Ishikawa (cell line): ENCODE data around the gene C21orf91.

Experiments used
- CEBPB ChIP-seq: IDR thresholded peaks from 2 replicates; pipeline ENCODE4 v1.6.1; 2012
- CREB1 ChIP-seq: IDR thresholded peaks from 2 replicates; pipeline ENCODE4 v1.6.1; 2012; ENCODE audit warnings: low read depth
- EGR1 ChIP-seq: IDR thresholded peaks from 2 replicates; pipeline ENCODE4 v1.6.1; 2012
- EP300 ChIP-seq: IDR thresholded peaks from 2 replicates; pipeline ENCODE4 v1.6.1; 2012; ENCODE audit warnings: borderline replicate concordance
- FOXM1 ChIP-seq: IDR thresholded peaks from 2 replicates; pipeline ENCODE4 v1.6.1; 2012; ENCODE audit warnings: low read depth, borderline replicate concordance
- NFIC ChIP-seq: IDR thresholded peaks from 2 replicates; pipeline ENCODE4 v1.6.1; 2012
- RAD21 ChIP-seq: IDR thresholded peaks from 2 replicates; pipeline ENCODE4 v1.6.1; 2012; ENCODE audit warnings: low read depth
- TAF1 ChIP-seq: IDR thresholded peaks from 2 replicates; pipeline ENCODE4 v1.6.1; 2012; ENCODE audit warnings: low read depth, mild to moderate bottlenecking
- TCF12 ChIP-seq: IDR thresholded peaks from 2 replicates; pipeline ENCODE4 v1.6.1; 2012; ENCODE audit warnings: low read depth
- TEAD4 ChIP-seq: IDR thresholded peaks from 2 replicates; pipeline ENCODE4 v1.6.1; 2012
- YY1 ChIP-seq: IDR thresholded peaks from 2 replicates; pipeline ENCODE4 v1.6.1; 2012; ENCODE audit warnings: low read depth
- ZBTB7A ChIP-seq: IDR thresholded peaks from 2 replicates; pipeline ENCODE4 v1.6.1; 2012; ENCODE audit warnings: low read depth
- TF ChIP-seq, protein P1 (sequence below): IDR thresholded peaks from 2 replicates; pipeline ENCODE4 v1.6.1; 2012
- TF ChIP-seq, protein P2 (sequence below): IDR thresholded peaks from 2 replicates; pipeline ENCODE4 v1.6.1; 2012; ENCODE audit warnings: low read depth, mild to moderate bottlenecking

DNA sequence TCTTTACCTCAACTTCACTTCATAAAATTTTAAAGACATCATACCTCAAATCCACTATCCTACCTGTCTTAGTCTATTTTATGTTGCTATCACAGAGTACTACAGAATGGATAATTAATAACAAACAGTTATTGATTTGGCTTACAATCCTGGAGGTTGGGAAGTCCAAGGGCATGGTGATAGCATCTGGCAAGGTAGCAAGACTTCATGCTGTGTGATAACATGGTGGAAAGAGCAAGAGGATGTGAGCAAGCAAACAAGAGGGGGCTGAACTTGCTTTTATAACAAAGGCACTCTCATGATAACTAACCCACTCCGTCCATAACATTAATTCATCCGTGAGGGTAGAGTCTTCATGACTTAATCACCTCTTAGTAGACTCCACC, 33.8 kb downstream of the C21orf91 start:
- TF ChIP-seq, protein P1, sequence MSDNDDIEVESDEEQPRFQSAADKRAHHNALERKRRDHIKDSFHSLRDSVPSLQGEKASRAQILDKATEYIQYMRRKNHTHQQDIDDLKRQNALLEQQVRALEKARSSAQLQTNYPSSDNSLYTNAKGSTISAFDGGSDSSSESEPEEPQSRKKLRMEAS, result no peak
- TF ChIP-seq CREB1, result no peak
- no peak for TF ChIP-seq TCF12
- TF ChIP-seq EP300, result no peak
- no peak for TF ChIP-seq TAF1
- TF ChIP-seq ZBTB7A, result no peak
- no peak for TF ChIP-seq CEBPB
- no peak for TF ChIP-seq TEAD4
- TF ChIP-seq, protein P2, sequence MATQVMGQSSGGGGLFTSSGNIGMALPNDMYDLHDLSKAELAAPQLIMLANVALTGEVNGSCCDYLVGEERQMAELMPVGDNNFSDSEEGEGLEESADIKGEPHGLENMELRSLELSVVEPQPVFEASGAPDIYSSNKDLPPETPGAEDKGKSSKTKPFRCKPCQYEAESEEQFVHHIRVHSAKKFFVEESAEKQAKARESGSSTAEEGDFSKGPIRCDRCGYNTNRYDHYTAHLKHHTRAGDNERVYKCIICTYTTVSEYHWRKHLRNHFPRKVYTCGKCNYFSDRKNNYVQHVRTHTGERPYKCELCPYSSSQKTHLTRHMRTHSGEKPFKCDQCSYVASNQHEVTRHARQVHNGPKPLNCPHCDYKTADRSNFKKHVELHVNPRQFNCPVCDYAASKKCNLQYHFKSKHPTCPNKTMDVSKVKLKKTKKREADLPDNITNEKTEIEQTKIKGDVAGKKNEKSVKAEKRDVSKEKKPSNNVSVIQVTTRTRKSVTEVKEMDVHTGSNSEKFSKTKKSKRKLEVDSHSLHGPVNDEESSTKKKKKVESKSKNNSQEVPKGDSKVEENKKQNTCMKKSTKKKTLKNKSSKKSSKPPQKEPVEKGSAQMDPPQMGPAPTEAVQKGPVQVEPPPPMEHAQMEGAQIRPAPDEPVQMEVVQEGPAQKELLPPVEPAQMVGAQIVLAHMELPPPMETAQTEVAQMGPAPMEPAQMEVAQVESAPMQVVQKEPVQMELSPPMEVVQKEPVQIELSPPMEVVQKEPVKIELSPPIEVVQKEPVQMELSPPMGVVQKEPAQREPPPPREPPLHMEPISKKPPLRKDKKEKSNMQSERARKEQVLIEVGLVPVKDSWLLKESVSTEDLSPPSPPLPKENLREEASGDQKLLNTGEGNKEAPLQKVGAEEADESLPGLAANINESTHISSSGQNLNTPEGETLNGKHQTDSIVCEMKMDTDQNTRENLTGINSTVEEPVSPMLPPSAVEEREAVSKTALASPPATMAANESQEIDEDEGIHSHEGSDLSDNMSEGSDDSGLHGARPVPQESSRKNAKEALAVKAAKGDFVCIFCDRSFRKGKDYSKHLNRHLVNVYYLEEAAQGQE, result no peak
- no peak for TF ChIP-seq FOXM1
- TF ChIP-seq RAD21, result no peak
- TF ChIP-seq EGR1, result no peak
- TF ChIP-seq NFIC, result no peak
- no peak for TF ChIP-seq YY1
